Measurements from ENCODE around the gene EMP1.

The EMP1 gene

GRCh38 chr12:13223941-13224340, 27.4 kb downstream of the EMP1 start:
- DNase-seq = no peak

- DNase-seq = no peak
Measured at GRCh38 chr12:13227191-13227590, 30.7 kb downstream of the EMP1 start.

- DNase-seq = no peak
Measured at GRCh38 chr12:13228579-13228978, 32.1 kb downstream of the EMP1 start.

GRCh38 chr12:13229504-13229903, 33.0 kb downstream of the EMP1 start:
- DNase-seq = no peak

DNA sequence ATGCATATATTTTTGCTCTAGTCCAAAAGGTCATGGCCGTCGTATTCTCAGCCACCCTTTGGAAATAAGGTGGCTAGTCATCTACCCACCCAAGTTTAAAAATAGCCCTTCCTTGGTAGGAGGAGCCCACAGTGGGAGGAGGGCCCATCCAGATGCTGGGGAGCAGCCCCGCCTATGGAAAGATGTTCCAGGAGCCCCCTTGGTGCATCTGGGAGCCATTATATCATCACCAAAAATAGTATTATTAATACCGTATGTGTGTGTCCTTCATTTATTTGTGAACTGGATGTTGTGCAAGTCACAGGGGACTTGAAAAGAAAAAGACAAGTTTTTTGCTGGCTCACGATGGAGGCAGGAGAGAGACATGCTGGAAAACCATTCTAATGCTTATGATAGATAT, 34.0 kb downstream of the EMP1 start:
- no peak for DNase-seq

DNA sequence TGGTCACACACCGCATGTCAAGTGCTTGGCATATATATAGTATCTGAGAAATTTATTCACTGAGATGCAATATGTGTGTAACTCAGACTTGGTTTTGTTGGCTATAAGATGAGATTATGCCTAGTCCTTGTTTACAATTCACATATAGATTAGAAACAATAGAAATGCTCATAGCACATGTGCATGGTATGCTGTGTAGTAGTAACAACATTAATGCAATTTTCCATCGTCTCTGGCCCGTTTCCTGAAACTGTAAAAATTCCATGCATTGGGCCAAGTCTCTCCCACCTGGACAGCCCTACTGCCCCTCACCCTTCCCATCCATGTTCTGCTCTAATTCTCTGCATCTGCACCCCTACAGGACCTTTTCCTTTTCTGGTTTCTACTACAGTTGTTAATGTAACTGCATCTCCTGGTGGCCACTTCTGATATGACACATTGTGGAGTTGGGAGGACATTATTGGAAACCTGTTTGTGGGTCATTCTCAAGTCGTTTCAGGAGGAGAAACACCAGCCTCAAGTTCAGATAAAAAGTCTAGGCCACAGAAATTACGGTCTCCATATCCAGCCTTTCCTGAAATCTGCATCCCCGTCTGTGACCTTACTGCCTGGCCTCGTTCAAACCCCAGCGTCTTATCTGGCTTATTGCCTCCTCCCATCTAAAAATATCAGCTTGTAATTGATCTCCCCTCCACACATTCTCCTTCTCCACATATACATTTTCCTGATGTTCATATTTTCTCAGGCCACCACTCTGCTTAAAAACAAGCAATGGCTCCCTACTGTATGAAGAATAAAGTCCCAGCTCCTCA, 37.5 kb downstream of the EMP1 start:
- no peak for DNase-seq

- DNase-seq = no peak
Measured at GRCh38 chr12:13238204-13238603, 41.7 kb downstream of the EMP1 start.

DNA sequence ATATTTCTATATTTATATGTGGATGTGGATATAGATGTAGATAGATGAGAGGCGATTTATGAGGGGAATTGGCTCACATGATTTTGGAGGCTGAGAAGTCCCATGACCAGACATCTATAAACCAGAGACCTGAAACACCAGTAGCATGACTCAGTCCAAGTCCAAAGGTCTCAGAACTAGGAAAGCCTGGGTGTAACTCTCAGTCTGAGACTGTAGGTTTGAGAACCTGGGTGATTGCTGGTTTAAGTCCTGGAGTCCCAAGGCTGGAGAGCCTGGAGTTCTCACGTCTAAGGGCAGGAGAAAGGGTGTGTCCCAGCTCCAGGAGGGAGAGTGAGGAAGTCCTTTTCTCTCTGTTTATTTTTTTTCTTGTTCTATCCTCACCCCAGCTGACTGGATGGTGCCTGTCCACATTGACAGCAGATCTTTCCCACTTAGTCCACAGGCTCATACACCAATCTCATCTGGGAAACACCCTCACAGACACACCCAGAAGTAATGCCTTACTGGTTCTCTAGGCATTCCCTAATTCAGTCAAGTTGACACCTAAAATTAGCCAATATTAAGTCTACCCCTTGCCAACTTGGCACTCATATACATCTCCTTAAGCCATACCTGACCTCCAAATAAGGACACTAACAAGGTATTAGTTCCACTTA, 45.4 kb downstream of the EMP1 start:
- peak; percentile 74 for DNase-seq

DNA sequence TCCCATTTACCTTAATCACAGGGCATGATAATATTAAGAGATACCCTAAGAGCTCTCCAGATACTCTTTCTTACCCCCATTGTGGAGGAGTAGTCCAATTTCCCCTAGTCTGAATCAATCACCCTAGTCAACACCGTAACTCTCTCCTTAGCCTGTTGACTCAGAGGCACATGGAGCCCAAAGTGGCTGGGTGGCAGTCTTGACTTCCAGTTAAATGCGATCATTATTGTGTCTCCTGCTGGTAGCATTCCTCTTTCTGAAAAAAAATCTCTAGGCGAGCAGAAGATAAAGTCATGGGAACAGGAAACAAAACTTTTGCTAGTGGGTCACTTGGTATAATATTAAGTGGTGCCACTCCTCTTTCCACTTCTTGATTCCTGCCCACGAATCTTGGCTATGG, 46.4 kb downstream of the EMP1 start:
- DNase-seq = peak; percentile 45

DNA sequence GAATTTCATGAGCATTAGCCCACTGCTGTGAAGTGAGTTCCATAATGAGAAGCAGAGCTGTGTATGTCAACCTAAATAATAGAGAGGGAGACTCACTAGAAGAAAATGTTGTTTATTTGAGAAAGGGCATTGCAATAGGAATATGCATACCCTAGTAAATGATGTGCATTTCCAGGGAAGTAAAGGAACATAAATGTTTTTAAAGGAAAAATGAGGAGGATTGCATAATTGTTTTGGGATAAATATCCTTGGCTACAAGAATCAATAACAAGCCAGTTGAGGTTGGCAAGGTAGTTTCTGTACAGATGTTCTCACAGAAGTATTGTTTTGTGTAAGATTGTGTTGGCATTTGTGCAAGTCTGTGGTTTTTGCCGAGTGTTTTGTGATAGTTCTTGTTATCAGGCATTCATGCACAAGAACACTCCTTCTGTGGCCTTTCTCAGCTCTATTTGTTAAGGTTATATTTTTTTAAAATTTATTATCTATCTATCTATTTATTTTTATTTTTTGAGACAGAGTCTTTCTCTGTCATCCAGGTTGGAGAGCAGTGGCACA, 47.1 kb downstream of the EMP1 start:
- DNase-seq = no peak

DNA sequence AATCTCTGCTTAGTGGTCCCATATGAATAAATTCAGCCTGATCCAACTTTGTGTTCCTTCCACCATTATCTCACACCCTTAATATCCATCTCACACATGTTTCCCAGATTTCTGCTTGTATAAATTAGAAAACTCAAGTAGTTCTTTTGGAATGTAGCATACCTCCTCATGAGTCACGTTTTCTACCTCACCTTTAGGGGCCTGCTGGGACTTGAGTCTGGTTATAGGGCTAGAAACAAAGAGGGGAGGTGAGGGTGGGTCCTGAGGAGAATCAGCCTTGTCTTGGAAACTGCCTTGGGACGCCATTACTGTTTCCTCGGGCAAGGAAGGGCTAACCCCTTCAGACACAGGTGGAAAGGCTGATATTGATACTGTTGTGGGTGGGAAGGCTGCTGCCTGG, 51.1 kb downstream of the EMP1 start:
- no peak for DNase-seq

DNA sequence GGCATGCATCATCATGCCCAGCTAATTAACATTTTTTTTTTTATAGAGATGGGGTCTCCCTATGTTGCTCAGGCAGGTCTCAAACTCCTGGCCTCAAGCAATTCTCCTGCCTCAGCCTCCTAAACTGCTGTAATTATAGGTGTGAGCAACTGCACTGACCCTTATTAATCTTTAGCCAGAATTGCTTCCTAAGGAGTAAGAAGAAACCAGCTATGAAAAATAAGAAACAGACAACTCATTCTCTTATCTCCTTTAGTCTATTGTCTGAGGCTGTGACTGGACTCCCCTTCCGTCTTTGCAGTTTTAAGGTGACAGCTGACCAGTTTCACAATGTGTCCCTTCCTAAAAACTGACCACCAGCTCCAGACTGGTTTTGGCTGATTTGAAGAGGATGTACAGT, 52.4 kb downstream of the EMP1 start:
- DNase-seq = no peak

DNA sequence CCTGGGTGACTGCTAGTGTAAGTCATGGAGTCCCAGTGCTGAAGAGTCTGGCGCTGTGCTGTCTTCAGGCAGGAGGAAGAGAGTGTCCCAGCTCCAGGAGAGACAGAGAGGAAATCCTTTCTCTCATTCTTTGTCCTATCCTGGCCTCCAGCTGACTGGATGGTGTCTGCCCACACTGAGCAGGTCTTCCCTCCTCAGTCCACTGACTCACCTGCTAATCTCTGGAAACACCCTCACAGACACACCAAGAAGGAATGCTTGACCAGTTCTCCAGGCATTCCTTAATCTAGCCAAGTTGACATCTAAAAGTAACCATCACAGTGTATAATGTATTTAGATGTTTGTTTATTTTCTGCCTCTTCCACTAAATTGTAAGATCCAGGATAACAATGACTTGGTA, 53.9 kb downstream of the EMP1 start:
- DNase-seq = no peak

GRCh38 chr12:13251521-13251920, 55.0 kb downstream of the EMP1 start:
- DNase-seq = no peak

GRCh38 chr12:13252024-13252423, 55.5 kb downstream of the EMP1 start:
- DNase-seq = no peak

- no peak for DNase-seq
Measured at GRCh38 chr12:13252616-13253015, 56.1 kb downstream of the EMP1 start.

GRCh38 chr12:13253966-13254760, 57.6 kb downstream of the EMP1 start:
- DNase-seq = no peak

DNA sequence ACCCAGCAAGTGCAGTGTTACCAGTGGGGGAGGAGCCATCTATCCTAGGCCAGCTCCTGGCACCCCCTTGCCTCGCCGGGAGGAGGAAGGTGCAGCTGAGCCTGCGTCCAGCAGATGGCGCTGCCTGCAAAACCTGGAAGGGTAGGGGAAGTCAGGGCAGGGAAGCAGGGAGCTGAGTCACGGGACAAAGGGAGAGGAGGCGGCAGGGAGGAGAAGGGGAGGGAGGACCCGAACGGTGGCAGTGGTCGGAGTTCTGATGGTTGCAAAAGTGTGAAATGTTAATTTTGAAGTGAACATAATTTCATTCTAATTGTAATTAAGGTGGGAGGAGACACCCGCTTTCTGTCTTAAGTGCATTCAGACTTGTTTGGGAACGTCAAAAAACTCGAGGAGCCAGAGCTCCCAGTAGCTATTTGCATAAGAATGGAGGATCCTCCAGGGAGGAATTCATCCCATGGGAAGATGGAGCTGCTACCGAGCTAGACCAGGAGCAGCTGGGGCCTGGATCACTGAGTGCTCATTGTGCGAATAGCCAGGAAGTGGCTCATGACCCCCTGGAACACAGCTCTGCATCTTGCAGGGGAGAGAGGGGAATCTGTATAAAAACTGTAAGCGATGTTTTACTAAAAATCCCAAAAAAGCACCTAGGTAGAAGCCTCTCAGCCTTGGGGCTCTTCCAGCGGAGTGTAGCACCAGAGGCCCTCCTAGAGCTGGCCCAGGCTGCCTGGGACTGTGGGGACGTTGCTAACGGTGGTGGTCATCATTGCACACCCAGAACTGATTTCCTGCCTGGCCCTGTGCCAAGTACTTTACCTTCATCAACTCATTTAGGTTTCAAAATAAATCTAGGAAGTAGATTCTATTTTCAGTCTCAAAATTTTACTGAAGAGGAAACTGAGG, 59.5 kb downstream of the EMP1 start:
- peak; percentile 89 for DNase-seq

DNA sequence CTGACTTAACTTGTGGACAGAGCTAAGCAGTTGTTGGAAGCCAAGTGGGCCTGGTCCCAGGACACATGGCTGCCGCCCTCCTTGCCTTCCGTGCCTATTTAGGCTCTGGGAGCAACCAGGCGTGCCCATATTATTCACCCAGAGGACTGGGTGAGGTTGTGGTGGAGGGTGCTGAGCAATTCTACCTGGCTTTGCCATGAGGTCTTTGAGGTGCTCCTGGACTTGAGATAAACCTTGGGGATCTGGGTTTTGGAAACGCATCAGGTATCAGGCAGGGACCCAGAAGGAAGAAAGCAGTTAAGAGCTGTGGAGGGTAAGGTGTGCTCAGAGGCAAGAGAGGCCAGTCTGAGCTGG, 60.1 kb downstream of the EMP1 start:
- DNase-seq = no peak

- DNase-seq = no peak
Measured at GRCh38 chr12:13257356-13257875, 60.9 kb downstream of the EMP1 start.

DNA sequence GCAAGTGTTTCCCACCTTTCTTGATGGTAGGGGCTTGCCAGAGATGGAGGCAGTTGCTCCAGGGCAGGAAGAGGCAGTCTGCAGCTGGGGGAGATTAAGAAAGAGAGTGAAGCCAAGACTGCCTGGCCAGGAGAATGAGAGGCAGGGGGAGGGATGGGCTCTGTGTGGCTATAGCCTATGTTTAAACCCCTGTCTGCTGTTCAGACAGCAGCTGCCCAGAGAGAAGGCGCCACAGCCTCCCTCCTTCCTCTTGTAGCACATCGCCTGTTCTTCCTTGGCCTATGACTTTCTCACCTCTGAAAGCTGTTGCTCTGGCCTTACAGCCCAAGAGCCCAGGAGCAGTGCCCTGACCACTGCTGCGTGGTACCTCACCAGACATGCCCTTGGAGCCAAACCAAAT, 61.7 kb downstream of the EMP1 start:
- DNase-seq = no peak

GRCh38 chr12:13258717-13259119, 62.2 kb downstream of the EMP1 start:
- no peak for DNase-seq
